Measurements from ENCODE around the gene LRRN3. TPM values are rescaled to one million over a fixed set of nuclear protein-coding genes. Genes with fewer than 3 reads are reported as not detected.

The LRRN3 gene
- total RNA-seq, 6 experiments from 2014 or later, result 0.19 to 0.31 (median 0.22) TPM; not detected in 2

DNA sequence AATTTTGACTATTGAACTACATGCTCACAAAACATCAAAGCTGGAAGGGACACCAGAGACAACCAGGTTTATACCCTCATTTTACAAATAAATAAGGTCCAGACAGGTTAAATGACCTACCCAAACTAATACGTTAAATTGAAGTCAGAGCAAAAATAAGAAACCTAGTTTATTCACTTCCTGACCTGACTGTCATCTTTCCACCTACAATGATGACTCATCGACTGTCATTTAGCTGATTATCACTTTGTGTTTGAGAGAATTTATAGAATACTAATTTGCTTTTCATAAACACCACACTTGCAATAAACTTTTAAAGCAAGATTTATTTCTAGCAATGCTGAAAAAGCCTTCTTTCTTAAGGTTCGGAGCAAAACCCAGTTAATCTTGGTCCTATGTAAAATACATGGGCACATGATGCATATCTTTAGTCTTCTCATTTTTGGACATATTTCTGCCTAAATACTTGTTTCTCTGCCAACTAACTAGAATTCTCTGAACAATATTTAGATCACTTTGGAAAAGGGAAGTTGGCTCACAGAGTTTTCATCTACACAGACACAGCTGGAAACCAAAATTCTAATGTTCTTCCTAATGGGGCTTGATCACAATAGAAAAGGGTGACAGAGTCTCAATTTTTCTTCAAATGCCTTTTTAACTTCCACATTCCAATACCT is 16.7 kb upstream of the LRRN3 start:
- no peak overlapping the region for H3K4me3 ChIP-seq
- TF ChIP-seq, protein P1, sequence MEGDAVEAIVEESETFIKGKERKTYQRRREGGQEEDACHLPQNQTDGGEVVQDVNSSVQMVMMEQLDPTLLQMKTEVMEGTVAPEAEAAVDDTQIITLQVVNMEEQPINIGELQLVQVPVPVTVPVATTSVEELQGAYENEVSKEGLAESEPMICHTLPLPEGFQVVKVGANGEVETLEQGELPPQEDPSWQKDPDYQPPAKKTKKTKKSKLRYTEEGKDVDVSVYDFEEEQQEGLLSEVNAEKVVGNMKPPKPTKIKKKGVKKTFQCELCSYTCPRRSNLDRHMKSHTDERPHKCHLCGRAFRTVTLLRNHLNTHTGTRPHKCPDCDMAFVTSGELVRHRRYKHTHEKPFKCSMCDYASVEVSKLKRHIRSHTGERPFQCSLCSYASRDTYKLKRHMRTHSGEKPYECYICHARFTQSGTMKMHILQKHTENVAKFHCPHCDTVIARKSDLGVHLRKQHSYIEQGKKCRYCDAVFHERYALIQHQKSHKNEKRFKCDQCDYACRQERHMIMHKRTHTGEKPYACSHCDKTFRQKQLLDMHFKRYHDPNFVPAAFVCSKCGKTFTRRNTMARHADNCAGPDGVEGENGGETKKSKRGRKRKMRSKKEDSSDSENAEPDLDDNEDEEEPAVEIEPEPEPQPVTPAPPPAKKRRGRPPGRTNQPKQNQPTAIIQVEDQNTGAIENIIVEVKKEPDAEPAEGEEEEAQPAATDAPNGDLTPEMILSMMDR (IDR thresholded peaks at IDR 0.05), result no peak
- TF ChIP-seq POLR2A (IDR thresholded peaks at IDR 0.05), result no peak
- 47% methylated on average over 3 of the region's 3 CpGs for WGBS (ENCODE audit: insufficient coverage, low coverage, low lambda C conversion rate, missing lambda C conversion rate)
- no peaks in the 10 kb centered on the region for H3K36me3 ChIP-seq
- no peak overlapping the region for H3K27ac ChIP-seq
- H3K27me3 ChIP-seq, result no peaks in the 10 kb centered on the region
- no peaks in the 10 kb centered on the region for H3K9me3 ChIP-seq
- H3K4me1 ChIP-seq, result no peaks in the 10 kb centered on the region
- ATAC-seq (no peak), DNase-seq (no peak)
- intact Hi-C loops (cut with DNase I), result no loop called here

GRCh38 chr7:111074748-111075146 is 16.2 kb upstream of the LRRN3 start:
- WGBS (ENCODE audit: insufficient coverage, low coverage, low lambda C conversion rate, missing lambda C conversion rate), result 70% methylated on average over 6 of the region's 6 CpGs
- H3K9me3 ChIP-seq, result no peaks in the 10 kb centered on the region
- no peak overlapping the region for H3K27ac ChIP-seq
- intact Hi-C loops (cut with DNase I), result no loop called here
- no peak for ATAC-seq
- no peaks in the 10 kb centered on the region for H3K4me1 ChIP-seq
- no peak for TF ChIP-seq POLR2A (IDR thresholded peaks at IDR 0.05)
- TF ChIP-seq, protein P1 (IDR thresholded peaks at IDR 0.05), result no peak
- no peaks in the 10 kb centered on the region for H3K36me3 ChIP-seq
- H3K27me3 ChIP-seq, result no peaks in the 10 kb centered on the region
- H3K4me3 ChIP-seq, result no peak overlapping the region
- no peak for DNase-seq

DNA sequence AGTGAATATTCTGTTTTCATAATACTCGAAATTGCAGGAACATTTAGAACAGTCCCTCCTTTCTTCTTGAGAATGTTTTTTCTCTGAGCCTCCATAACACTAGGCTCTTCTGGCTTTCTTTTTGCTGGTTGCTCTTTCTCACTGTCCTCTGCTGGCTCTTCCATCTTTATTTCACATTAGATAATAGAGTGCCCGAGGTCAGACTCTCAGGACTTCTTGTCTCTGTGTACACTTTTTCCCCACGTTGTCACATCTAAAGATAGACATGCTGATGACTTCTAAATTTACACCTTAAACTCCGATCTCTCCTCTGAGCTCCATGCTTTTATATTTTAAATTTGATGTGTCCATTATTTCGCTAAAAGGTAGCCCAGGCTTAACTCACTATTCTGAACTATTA is 15.4 kb upstream of the LRRN3 start:
- ATAC-seq, result no peak
- Histone ChIP-seq H3K27me3 (no peaks in the 10 kb centered on the region), H3K4me3 (no peak overlapping the region), H3K9me3 (no peaks in the 10 kb centered on the region), H3K27ac (no peak overlapping the region), H3K4me1 (no peaks in the 10 kb centered on the region), H3K36me3 (no peaks in the 10 kb centered on the region)
- intact Hi-C loops (cut with DNase I), result no loop called here
- 90% methylated on average over 5 of the region's 5 CpGs for WGBS (ENCODE audit: insufficient coverage, low coverage, low lambda C conversion rate, missing lambda C conversion rate)
- no peak for DNase-seq
- no peak for TF ChIP-seq POLR2A (IDR thresholded peaks at IDR 0.05)

- H3K9me3 ChIP-seq, result no peaks in the 10 kb centered on the region
- no peak overlapping the region for H3K27ac ChIP-seq
- H3K4me1 ChIP-seq, result no peaks in the 10 kb centered on the region
- intact Hi-C loops (cut with DNase I), result no loop called here
- no peaks in the 10 kb centered on the region for H3K36me3 ChIP-seq
- no peak for ATAC-seq
- no peak for TF ChIP-seq POLR2A (IDR thresholded peaks at IDR 0.05)
- TF ChIP-seq, protein P1 (IDR thresholded peaks at IDR 0.05), result no peak
- H3K27me3 ChIP-seq, result no peaks in the 10 kb centered on the region
- no peak overlapping the region for H3K4me3 ChIP-seq
- no peak for DNase-seq
Measured at GRCh38 chr7:111076205-111076604, 14.7 kb upstream of the LRRN3 start.

GRCh38 chr7:111077001-111077400 is 13.9 kb upstream of the LRRN3 start:
- intact Hi-C loops (cut with DNase I), result no loop called here
- ATAC-seq, result no peak
- WGBS (ENCODE audit: insufficient coverage, low coverage, low lambda C conversion rate, missing lambda C conversion rate), result 100% methylated on average over 2 of the region's 2 CpGs

More at GRCh38 chr7:111077001-111077400, 13.9 kb upstream of the LRRN3 start:
- H3K27me3 ChIP-seq, result no peaks in the 10 kb centered on the region
- no peak overlapping the region for H3K4me3 ChIP-seq
- no peak overlapping the region for H3K27ac ChIP-seq
- TF ChIP-seq POLR2A (IDR thresholded peaks at IDR 0.05), result no peak
- TF ChIP-seq, protein P1 (IDR thresholded peaks at IDR 0.05), result no peak
- H3K36me3 ChIP-seq, result no peaks in the 10 kb centered on the region
- no peak for DNase-seq
- no peaks in the 10 kb centered on the region for H3K9me3 ChIP-seq
- no peaks in the 10 kb centered on the region for H3K4me1 ChIP-seq

Data from right lobe of liver (tissue), 6 donors.